Common myeloid progenitor, CD34-positive (primary cell): ENCODE data around the gene FSTL5.

Experiments used
- CTCF ChIA-PET: fragments of 350-600 bp; sonication (Branson Sonifier 250); formaldehyde crosslinking; loops from one replicate; lab custom pipeline; 2021; ENCODE audit warnings: antibody characterized with exemption; lab: Charles Lee
- POLR2A ChIA-PET: fragments of 350-600 bp; sonication (Branson Sonifier 250); formaldehyde crosslinking; loops from one replicate; lab custom pipeline; 2021; ENCODE audit warnings: antibody characterized with exemption; lab: Charles Lee
- DNase-seq, 3 donors: peaks; one replicate each; pipeline versions ENCODE4 v3.0.0 to v3.0.0-alpha.2; 2013
- H3K27ac ChIP-seq, 2 experiments: 1 replicate in 1 of 2; 2 replicates in 1 of 2; pipeline ENCODE4 v1.7.0; 2013; ENCODE audit warnings: inconsistent platforms in 2 of 2, low read length in 2 of 2, mild to moderate bottlenecking in 2 of 2, low read depth in 1 of 2, moderate library complexity in 1 of 2; ENCODE audit not compliant: severe bottlenecking in 2 of 2, insufficient read depth in 1 of 2, poor library complexity in 1 of 2
- H3K27me3 ChIP-seq, 5 experiments: replicated peaks in 2 of 5; 1 replicate in 3 of 5; 2 replicates in 2 of 5; pipeline versions ENCODE4 v1.6.1 to v1.7.0; 2013; ENCODE audit warnings: low read length in 4 of 5, mild to moderate bottlenecking in 2 of 5, moderate library complexity in 2 of 5, inconsistent platforms in 1 of 5; ENCODE audit not compliant: insufficient read depth in 5 of 5, control insufficient read depth in 4 of 5
- H3K36me3 ChIP-seq, 4 experiments: 1 replicate in 2 of 4; 2 replicates in 2 of 4; pipeline versions ENCODE4 v1.6.1 to v1.7.0; 2013; ENCODE audit warnings: low read length in 3 of 4, control low read depth in 1 of 4, mild to moderate bottlenecking in 1 of 4; ENCODE audit not compliant: control insufficient read depth in 4 of 4, insufficient read depth in 4 of 4
- H3K4me1 ChIP-seq, 4 experiments: 1 replicate in 3 of 4; 2 replicates in 1 of 4; pipeline versions ENCODE4 v1.6.1 to v1.7.1; 2013; ENCODE audit warnings: low read length in 3 of 4, mild to moderate bottlenecking in 3 of 4, control low read depth in 1 of 4, inconsistent platforms in 1 of 4, moderate library complexity in 1 of 4; ENCODE audit not compliant: control insufficient read depth in 4 of 4, insufficient read depth in 4 of 4; ENCODE audit errors: control extremely low read depth in 1 of 4
- H3K4me3 ChIP-seq, 7 experiments: 1 replicate in 4 of 7; 2 replicates in 3 of 7; pipeline versions ENCODE4 v1.5.1 to v1.7.0; 2013; ENCODE audit warnings: mild to moderate bottlenecking in 7 of 7, low read length in 6 of 7, moderate library complexity in 6 of 7, inconsistent platforms in 2 of 7, low read depth in 2 of 7, control low read depth in 1 of 7; ENCODE audit not compliant: insufficient read depth in 4 of 7, control insufficient read depth in 1 of 7; ENCODE audit errors: extremely low read depth in 1 of 7
- H3K9me3 ChIP-seq, 5 experiments: 1 replicate in 4 of 5; 2 replicates in 1 of 5; pipeline versions ENCODE4 v1.6.1 to v1.7.1; 2013; ENCODE audit warnings: low read length in 4 of 5, mild to moderate bottlenecking in 2 of 5, inconsistent platforms in 1 of 5, low read depth in 1 of 5, moderate library complexity in 1 of 5; ENCODE audit not compliant: control insufficient read depth in 4 of 5, insufficient read depth in 2 of 5; ENCODE audit errors: control extremely low read depth in 1 of 5
- WGBS: methylation state at CpG from one replicate; pipeline ENCODE4 v1.1.5; 2013; ENCODE audit not compliant: insufficient coverage; 5-methylcytosine and 5-hydroxymethylcytosine counted together

The FSTL5 gene

GRCh38 chr4:161803171-161803570, 360.6 kb downstream of the FSTL5 start:
- no CpG with 5 or more reads among the region's 2 CpGs for WGBS
- H3K4me3 ChIP-seq, result no peak overlapping the region
- H3K9me3 ChIP-seq, result peaks cover 0 to 2% (median 0%) of the 10 kb centered on the region in 5 experiments
- H3K27me3 ChIP-seq, result no peaks in the 10 kb centered on the region
- H3K4me1 ChIP-seq, result no peaks in the 10 kb centered on the region
- H3K27ac ChIP-seq, result no peak overlapping the region
- CTCF ChIA-PET, result no interaction called here
- H3K36me3 ChIP-seq, result no peaks in the 10 kb centered on the region
- POLR2A ChIA-PET, result no interaction called here
- DNase-seq, result no peak

- Histone ChIP-seq H3K9me3 (no peaks in the 10 kb centered on the region), H3K27ac (no peak overlapping the region), H3K4me3 (no peak overlapping the region), H3K4me1 (no peaks in the 10 kb centered on the region), H3K27me3 (no peaks in the 10 kb centered on the region), H3K36me3 (no peaks in the 10 kb centered on the region)
- POLR2A ChIA-PET, result no interaction called here
- WGBS, result 80% methylated on average over 1 of the region's 3 CpGs
- no peak for DNase-seq
- CTCF ChIA-PET, result no interaction called here
Measured at GRCh38 chr4:161799710-161800109, 364.1 kb downstream of the FSTL5 start.

- H3K27me3 ChIP-seq, result no peaks in the 10 kb centered on the region
- no peak overlapping the region for H3K27ac ChIP-seq
- 100% methylated on average over 2 of the region's 4 CpGs for WGBS
- DNase-seq, result no peak
- H3K4me1 ChIP-seq, result no peaks in the 10 kb centered on the region
- H3K36me3 ChIP-seq, result no peaks in the 10 kb centered on the region
- H3K4me3 ChIP-seq, result no peak overlapping the region
- H3K9me3 ChIP-seq, result peaks cover 0 to 4% (median 0%) of the 10 kb centered on the region in 5 experiments
- ChIA-PET CTCF (no interaction called here), POLR2A (no interaction called here)
Measured at GRCh38 chr4:161792991-161793390, 370.8 kb downstream of the FSTL5 start.

- Histone ChIP-seq H3K36me3 (no peaks in the 10 kb centered on the region), H3K27me3 (no peaks in the 10 kb centered on the region), H3K4me3 (no peak overlapping the region), H3K27ac (no peak overlapping the region), H3K4me1 (no peaks in the 10 kb centered on the region), H3K9me3 (peaks cover 0 to 4% (median 0%) of the 10 kb centered on the region in 5 experiments)
- ChIA-PET CTCF (no interaction called here), POLR2A (no interaction called here)
- DNase-seq, result no peak
- WGBS, result 98% methylated on average over 12 of the region's 13 CpGs
Measured at GRCh38 chr4:161791796-161792556, 371.8 kb downstream of the FSTL5 start.

GRCh38 chr4:161767116-161767515, 396.7 kb downstream of the FSTL5 start:
- Histone ChIP-seq H3K9me3 (no peaks in the 10 kb centered on the region), H3K27me3 (no peaks in the 10 kb centered on the region), H3K27ac (no peak overlapping the region), H3K4me3 (no peak overlapping the region), H3K4me1 (no peaks in the 10 kb centered on the region), H3K36me3 (no peaks in the 10 kb centered on the region)
- CTCF ChIA-PET, result interaction anchor here (0.7 kb wide), 1 partner anchor 60 kb away, joined by 3 read pairs; no protein-coding TSS in a partner anchor
- POLR2A ChIA-PET, result no interaction called here
- WGBS, result 50% methylated on average over 2 of the region's 5 CpGs
- DNase-seq, result no peak

GRCh38 chr4:161762796-161763195, 401.0 kb downstream of the FSTL5 start:
- ChIA-PET POLR2A (no interaction called here), CTCF (no interaction called here)
- H3K9me3 ChIP-seq, result no peaks in the 10 kb centered on the region
- no peak for DNase-seq
- no peaks in the 10 kb centered on the region for H3K36me3 ChIP-seq
- H3K4me1 ChIP-seq, result no peaks in the 10 kb centered on the region
- no peak overlapping the region for H3K4me3 ChIP-seq
- H3K27ac ChIP-seq, result no peak overlapping the region
- 100% methylated on average over 1 of the region's 1 CpG for WGBS
- no peaks in the 10 kb centered on the region for H3K27me3 ChIP-seq

GRCh38 chr4:161760008-161760407, 403.8 kb downstream of the FSTL5 start:
- no peaks in the 10 kb centered on the region for H3K36me3 ChIP-seq
- H3K9me3 ChIP-seq, result no peaks in the 10 kb centered on the region
- H3K4me3 ChIP-seq, result no peak overlapping the region
- CTCF ChIA-PET, result interaction anchor here (1.1 kb wide), 1 partner anchor 8 kb away, joined by 3 read pairs; no protein-coding TSS in a partner anchor
- H3K27ac ChIP-seq, result no peak overlapping the region
- no peaks in the 10 kb centered on the region for H3K27me3 ChIP-seq
- WGBS, result 96% methylated on average over 3 of the region's 3 CpGs
- DNase-seq, result no peak
- no peaks in the 10 kb centered on the region for H3K4me1 ChIP-seq
- POLR2A ChIA-PET, result no interaction called here
